ENCODE data around the gene CDH15. TPM values are rescaled to one million over a fixed set of nuclear protein-coding genes. Genes with fewer than 3 reads are reported as not detected.

CDH15 gene
- total and polyA plus RNA-seq, 2 of the 13 experiments (the other 11 are each of a cell fraction or from before 2014, with no cell fraction given): 0.74 to 2.2 TPM

DNA sequence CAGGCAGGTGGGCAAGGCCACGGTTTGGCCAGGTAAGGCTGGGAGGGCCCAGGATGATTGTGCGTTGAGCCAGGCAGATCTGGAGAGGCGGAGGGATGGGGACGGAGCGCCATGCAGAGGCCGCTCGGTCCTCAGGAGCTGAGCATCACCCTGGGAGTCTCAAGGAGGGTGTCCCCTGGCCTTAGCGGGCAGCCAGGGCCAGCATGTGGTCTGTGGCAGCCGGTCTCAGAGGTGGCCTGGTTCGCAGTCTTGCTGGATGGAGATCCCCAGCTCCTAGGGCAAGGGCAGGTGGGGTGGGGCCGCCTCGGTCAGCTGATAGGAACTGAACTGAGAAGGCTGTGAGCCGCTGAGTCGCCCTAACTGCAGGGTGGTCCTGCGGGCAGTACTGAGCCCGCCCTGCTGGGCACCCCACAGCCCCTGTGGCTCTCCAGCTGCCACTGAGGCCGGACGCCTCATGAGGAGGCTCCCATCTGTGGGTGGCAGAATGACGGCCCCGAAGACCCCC is 11.6 kb upstream of the CDH15 start (continued):
- TF ChIP-seq ZNF275 (CRISPR knock-in tag; IDR thresholded peaks at IDR 0.05; ENCODE audit: borderline replicate concordance): no peak
- TF ChIP-seq KDM2A (CRISPR knock-in tag; IDR thresholded peaks at IDR 0.05; ENCODE audit: borderline replicate concordance, low read depth): peak; percentile 23; the same call in 1 of the 2 replicates
- no peak for TF ChIP-seq CHD2 (IDR thresholded peaks at IDR 0.05; ENCODE audit: low read depth, low read length)
- TF ChIP-seq MYC (CRISPR knock-in tag; IDR thresholded peaks at IDR 0.05; ENCODE audit: borderline replicate concordance): no peak
- TF ChIP-seq TEAD3 (CRISPR knock-in tag; optimal IDR thresholded peaks at IDR 0.05; ENCODE audit: borderline replicate concordance): peak; percentile 20
- TF ChIP-seq KIAA2018 (CRISPR knock-in tag; IDR thresholded peaks at IDR 0.05; ENCODE audit: borderline replicate concordance): no peak
- TF ChIP-seq SATB2 (CRISPR knock-in tag; IDR thresholded peaks at IDR 0.05): no peak
- no peak for TF ChIP-seq ZNF180 (CRISPR knock-in tag; IDR thresholded peaks at IDR 0.05; ENCODE audit: borderline replicate concordance, low read depth)
- TF ChIP-seq MEIS1 (CRISPR knock-in tag; IDR thresholded peaks at IDR 0.05; ENCODE audit: borderline replicate concordance): peak; percentile 28; the same call in 1 of the 2 replicates
- no peak for TF ChIP-seq FOXA1 (IDR thresholded peaks at IDR 0.05)
- TF ChIP-seq FOXA1 (CRISPR knock-in tag; IDR thresholded peaks at IDR 0.05): no peak
- no peak for TF ChIP-seq ZNF605 (CRISPR knock-in tag; IDR thresholded peaks at IDR 0.05)
- TF ChIP-seq TBL1XR1 (IDR thresholded peaks at IDR 0.05; ENCODE audit: borderline replicate concordance, low read length, partially characterized antibody): no peak
- no peak for TF ChIP-seq ONECUT2 (CRISPR knock-in tag; IDR thresholded peaks at IDR 0.05)
- TF ChIP-seq SYNCRIP (IDR thresholded peaks at IDR 0.05; ENCODE audit: insufficient read depth, low read depth, low read length): no peak
- no peak for TF ChIP-seq AGO1 (IDR thresholded peaks at IDR 0.05; ENCODE audit: low read depth, low read length, poor library complexity, severe bottlenecking)
